Measurements from ENCODE around the gene APCDD1.

- TF ChIP-seq GATA2 (IDR thresholded peaks at IDR 0.05; ENCODE audit: low read depth, low read length) (no peak), GATA3 (IDR thresholded peaks at IDR 0.05; ENCODE audit: low read depth, low read length) (no peak)
Observed at GRCh38 chr18:10413722-10414121, 40.7 kb upstream of the APCDD1 start.

Data from SH-SY5Y (cell line).